Heart left ventricle (tissue), 16 donors: Measurements from ENCODE around the gene NAA50. TPM values are rescaled to one million over a fixed set of nuclear protein-coding genes. Genes with fewer than 3 reads are reported as not detected.

Experiments
- ATAC-seq, 4 donors: fragments of 200-7000 bp; cut with Tn5 transposase; one replicate each; pipeline ENCODE4 v1.9.1; 2020 to 2022; ENCODE audit warnings: moderate library complexity in 4 of 4, mild to moderate bottlenecking in 3 of 4, moderate number of reproducible peaks in 1 of 4
- DNase-seq, 5 donors: peaks; one replicate each; pipeline ENCODE4 v3.0.0-alpha.2; 2020
- H3K27ac ChIP-seq, 12 donors: fragments of 200-600 bp; sonication (generic) in 4 of 12; one replicate each; pipeline versions ENCODE4 v1.5.0 to v1.8.0; 2016 to 2022; ENCODE audit warnings: mild to moderate bottlenecking in 2 of 12
- H3K27me3 ChIP-seq, 9 donors: fragments of 200-600 bp; sonication (generic) in 2 of 9; one replicate each; pipeline versions ENCODE4 v1.5.1 to v1.8.0; 2016 to 2022; ENCODE audit warnings: mild to moderate bottlenecking in 3 of 9
- H3K36me3 ChIP-seq, 9 donors: fragments of 200-600 bp; sonication (generic) in 2 of 9; one replicate each; pipeline versions ENCODE4 v1.5.0 to v1.8.0; 2018 to 2022; ENCODE audit warnings: mild to moderate bottlenecking in 2 of 9
- H3K4me1 ChIP-seq, 12 donors: fragments of 200-600 bp; sonication (generic) in 4 of 12; one replicate each; pipeline versions ENCODE4 v1.5.0 to v1.8.0; 2016 to 2022; ENCODE audit warnings: mild to moderate bottlenecking in 3 of 12
- H3K4me3 ChIP-seq, 12 donors: fragments of 200-600 bp; sonication (generic) in 4 of 12; one replicate each; pipeline versions ENCODE4 v1.5.0 to v1.8.0; 2017 to 2022; ENCODE audit warnings: mild to moderate bottlenecking in 9 of 12, moderate library complexity in 4 of 12
- H3K9me3 ChIP-seq, 12 donors: fragments of 200-600 bp; sonication (generic) in 4 of 12; one replicate each; pipeline versions ENCODE4 v1.5.0 to v1.8.0; 2016 to 2022; ENCODE audit warnings: mild to moderate bottlenecking in 1 of 12
- POLR2A ChIP-seq, 2 donors: fragments of 450-650 bp; IDR thresholded peaks; one replicate each; pipeline ENCODE4 v1.6.1; 2017; ENCODE audit warnings: antibody characterized with exemption in 2 of 2, mild to moderate bottlenecking in 2 of 2, moderate library complexity in 2 of 2
- WGBS, 4 donors: extraction: QIAGEN DNeasy Blood & Tissue Kit in 2 of 4; methylation state at CpG; one replicate each; pipeline versions ENCODE4 v1.1.5 to v1.1.7; 2013 to 2018; 5-methylcytosine and 5-hydroxymethylcytosine counted together
- intact Hi-C, 10 donors: fragments of 100-400 bp; cut with DNase I; formaldehyde crosslinking; loops; one replicate each; pipeline versions ENCODE4 v1.11.1 to v1.14.2; 2022
- polyA plus RNA-seq, 2 donors: library from polyadenylated mRNA; stranded (reverse); fragments of 200-250 nt; gene quantifications; one replicate each; pipeline ENCODE4 v1.2.3, GENCODE V29; 2013
- total RNA-seq, 9 donors: library from RNA; depleted of rRNA in 2 of 9; stranded (reverse); fragments of >200 nt in 2 of 9; fragmentation: NEBNext Ultra II Directional in 3 of 9; extraction: Animal tissue kit (Norgen Biotek cat#: 25700) in 3 of 9; gene quantifications; one replicate each; pipeline versions ENCODE4 v1.1.0 to v1.2.4, GENCODE V29; 2016 to 2023
- TF ChIP-seq, protein P1 (sequence below), 12 donors: fragments of 200-600 bp; sonication (generic) in 4 of 12; IDR thresholded peaks; one replicate each; pipeline versions ENCODE4 v1.5.0 to v1.8.0; 2018 to 2022; ENCODE audit warnings: antibody characterized with exemption in 12 of 12, mild to moderate bottlenecking in 5 of 12
- donor health status: ischemic (EF 13 %, LVEDD 7.1; RV severe dilation, severe dysfunction).
- donor health status: healthy with polysubstance abuse.
- donor health status: DM: no; HTN: yes; CAD: no.
- donor health status: DM: no; HTN: no; CAD: no.
- donor health status: ischemic (EF 25% LVEDD 6.9; RV normal size, moderate dysfunction).
- donor health status: ischemic (EF 25% LVEDD 5.7; RV mildly dilated, moderate dysfunction).
- donor health status: healthy.
- donor health status: DM: yes; HTN: yes; CAD: no.
- donor health status: ischemic (EF 35%, LVEDD 5.7; RV mildly dilated, moderate dysfunction).
- donor health status: nonischemic (EF 11% LVEDD 7.7; RV severe dilation, severe dysfunction).
- donor health status: DM: yes; HTN: yes; CAD: no.
- donor health status: PGD.
- donor health status: ischemic (EF 29% LVEDD 5.4; RV normal size, mild dysfunction).
- donor health status: nonischemic (EF 23%, LVEDD 6.1; RV moderate dilation, normal function).

NAA50 gene
- total and polyA plus RNA-seq, 11 donors: 15.0 to 147 (median 77.6) TPM

DNA sequence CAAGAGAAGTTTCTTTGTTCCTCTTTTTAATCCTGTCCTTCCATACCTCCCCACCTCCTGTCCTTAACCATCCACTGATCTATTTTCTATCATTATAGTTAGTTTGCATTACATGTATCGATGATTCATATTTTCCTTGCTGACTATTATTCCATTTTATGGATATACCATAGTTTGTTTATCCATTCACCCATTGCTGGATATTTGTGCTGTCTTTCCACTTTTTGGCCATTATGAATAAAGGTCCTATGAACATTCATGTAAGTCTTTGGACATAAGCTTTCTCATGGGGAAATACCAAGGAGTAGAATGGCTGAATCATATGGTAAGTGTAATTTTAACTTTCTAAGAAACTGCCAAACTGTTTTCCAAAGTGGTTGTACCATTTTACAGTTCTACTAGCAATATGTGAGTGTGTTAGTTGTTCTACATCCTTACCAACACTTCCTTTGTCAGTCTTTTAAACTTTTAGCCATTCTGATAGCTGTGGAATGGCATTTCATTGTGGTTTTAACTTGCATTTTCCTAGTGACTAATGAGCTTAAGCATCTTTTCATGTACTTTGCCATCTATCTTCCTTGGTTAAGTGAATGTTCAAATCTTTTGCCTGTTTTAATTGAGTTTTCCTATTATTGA lies 12.5 kb upstream of the NAA50 start:
- Histone ChIP-seq H3K36me3 (no peaks in the 10 kb centered on the region), H3K4me1 (peaks cover 0 to 16% (median 2%) of the 10 kb centered on the region in 12 donors), H3K27ac (no peak overlapping the region), H3K4me3 (no peak overlapping the region), H3K9me3 (peaks cover 0 to 16% (median 4%) of the 10 kb centered on the region in 12 donors), H3K27me3 (no peaks in the 10 kb centered on the region)
- ATAC-seq (no peak), DNase-seq (no peak)
- TF ChIP-seq, protein P1, sequence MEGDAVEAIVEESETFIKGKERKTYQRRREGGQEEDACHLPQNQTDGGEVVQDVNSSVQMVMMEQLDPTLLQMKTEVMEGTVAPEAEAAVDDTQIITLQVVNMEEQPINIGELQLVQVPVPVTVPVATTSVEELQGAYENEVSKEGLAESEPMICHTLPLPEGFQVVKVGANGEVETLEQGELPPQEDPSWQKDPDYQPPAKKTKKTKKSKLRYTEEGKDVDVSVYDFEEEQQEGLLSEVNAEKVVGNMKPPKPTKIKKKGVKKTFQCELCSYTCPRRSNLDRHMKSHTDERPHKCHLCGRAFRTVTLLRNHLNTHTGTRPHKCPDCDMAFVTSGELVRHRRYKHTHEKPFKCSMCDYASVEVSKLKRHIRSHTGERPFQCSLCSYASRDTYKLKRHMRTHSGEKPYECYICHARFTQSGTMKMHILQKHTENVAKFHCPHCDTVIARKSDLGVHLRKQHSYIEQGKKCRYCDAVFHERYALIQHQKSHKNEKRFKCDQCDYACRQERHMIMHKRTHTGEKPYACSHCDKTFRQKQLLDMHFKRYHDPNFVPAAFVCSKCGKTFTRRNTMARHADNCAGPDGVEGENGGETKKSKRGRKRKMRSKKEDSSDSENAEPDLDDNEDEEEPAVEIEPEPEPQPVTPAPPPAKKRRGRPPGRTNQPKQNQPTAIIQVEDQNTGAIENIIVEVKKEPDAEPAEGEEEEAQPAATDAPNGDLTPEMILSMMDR (IDR thresholded peaks at IDR 0.05): no peak
- TF ChIP-seq POLR2A (IDR thresholded peaks at IDR 0.05): no peak
- 94 to 100% (median 96%) methylated on average over 1 of the region's 1 CpG for WGBS, 4 donors
- intact Hi-C loops: no loop called here

DNA sequence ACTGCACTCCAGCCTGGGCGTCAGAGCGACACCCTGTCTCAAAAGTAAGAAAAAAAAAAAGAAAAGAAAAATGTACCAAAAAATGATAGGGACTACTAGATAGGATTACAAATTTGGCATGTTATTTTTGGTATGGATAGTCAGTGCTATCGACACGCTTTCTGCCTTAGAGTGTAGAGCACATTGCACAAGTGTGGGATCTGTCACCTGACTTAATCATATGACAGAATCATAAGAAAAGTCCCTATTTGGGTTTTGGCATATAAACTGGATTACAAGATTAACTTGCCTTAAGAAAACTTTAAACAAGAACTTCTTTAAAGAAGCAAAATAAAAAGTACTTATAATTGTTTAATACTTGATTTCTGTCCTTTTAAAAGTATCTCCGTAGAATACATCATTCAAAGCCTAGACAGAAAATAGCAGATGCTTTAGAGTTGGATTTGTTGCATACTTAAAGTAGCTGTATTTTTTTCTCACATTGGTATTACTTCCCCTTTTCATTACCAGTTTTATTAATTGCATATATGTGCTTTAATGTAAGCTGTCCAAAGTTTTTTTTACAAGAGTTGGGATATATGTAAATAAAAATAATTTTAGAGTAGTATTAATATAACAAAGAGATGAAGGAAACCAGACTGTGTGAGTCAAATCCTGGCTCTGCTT lies 8.6 kb upstream of the NAA50 start:
- DNase-seq (no peak), ATAC-seq (no peak)
- Histone ChIP-seq H3K27me3 (no peaks in the 10 kb centered on the region), H3K36me3 (no peaks in the 10 kb centered on the region), H3K27ac (peak overlapping the region in 1 of 12 donors; percentile 1), H3K4me1 (peaks cover 0 to 25% (median 3%) of the 10 kb centered on the region in 12 donors), H3K9me3 (peaks cover 0 to 16% (median 4%) of the 10 kb centered on the region in 12 donors), H3K4me3 (no peak overlapping the region)
- TF ChIP-seq POLR2A (IDR thresholded peaks at IDR 0.05): no peak
- TF ChIP-seq, protein P1 (IDR thresholded peaks at IDR 0.05): no peak
- 77 to 83% (median 78%) methylated on average over 5 of the region's 5 CpGs for WGBS, 4 donors
- intact Hi-C loops: no loop called here

DNA sequence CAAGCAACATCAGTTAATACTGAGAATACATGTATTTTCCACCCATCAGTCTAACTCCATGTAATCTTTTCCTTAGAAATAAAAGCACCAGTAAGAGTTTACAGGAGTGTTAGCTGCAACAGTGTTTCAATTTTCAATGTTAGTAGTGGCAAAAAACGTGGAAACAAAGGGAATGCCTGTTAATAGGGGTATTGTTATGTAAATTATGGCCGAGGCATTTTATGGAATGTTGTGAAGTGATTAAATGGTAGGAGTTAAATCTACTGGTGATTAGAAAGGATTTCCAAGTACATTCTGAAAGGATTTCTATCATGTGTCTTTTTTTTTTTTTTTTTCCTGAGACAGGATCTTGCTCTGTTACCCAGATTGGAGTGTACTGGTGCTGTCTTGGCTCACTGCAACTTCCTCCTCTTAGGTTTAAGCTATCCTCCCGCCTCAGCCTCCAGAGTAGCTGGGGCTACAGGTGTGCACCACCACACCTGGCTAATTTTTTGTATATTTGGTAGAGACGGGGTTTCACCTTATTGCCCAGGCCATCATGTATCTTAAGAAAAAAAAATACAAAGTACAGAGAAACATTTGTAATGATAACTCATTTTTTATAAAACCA lies 7.4 kb upstream of the NAA50 start:
- WGBS, 4 donors: 67 to 79% (median 72%) methylated on average over 4 of the region's 4 CpGs
- Histone ChIP-seq H3K27me3 (no peaks in the 10 kb centered on the region), H3K4me1 (peaks cover 0 to 36% (median 8%) of the 10 kb centered on the region in 12 donors), H3K27ac (no peak overlapping the region), H3K9me3 (peaks cover 0 to 10% (median 3%) of the 10 kb centered on the region in 12 donors), H3K36me3 (no peaks in the 10 kb centered on the region), H3K4me3 (no peak overlapping the region)
- intact Hi-C loops: no loop called here
- DNase-seq: no peak
- ATAC-seq: no peak
- no peak for TF ChIP-seq POLR2A (IDR thresholded peaks at IDR 0.05)

DNA sequence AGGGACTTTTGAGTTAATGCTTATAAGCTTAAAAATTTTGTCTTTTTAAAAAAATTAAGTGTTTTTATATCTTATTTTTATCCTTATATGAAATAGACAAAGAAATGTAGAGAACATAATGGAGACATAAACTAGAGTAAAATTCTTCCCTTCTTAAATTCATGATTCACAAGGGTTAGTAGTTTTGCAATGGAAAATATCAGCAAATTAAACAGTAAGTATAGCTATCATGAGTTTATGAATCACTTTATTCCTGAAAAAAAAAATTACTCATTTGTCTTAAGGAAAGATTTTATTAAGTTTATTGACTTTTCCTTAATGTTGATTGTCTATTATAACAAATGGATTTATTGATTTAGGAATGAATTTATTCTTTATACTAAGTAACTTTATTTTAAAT lies 5.1 kb upstream of the NAA50 start:
- DNase-seq (no peak), ATAC-seq (no peak)
- H3K4me3 ChIP-seq: no peak overlapping the region
- peaks cover 0 to 49% (median 18%) of the 10 kb centered on the region in 12 donors for H3K4me1 ChIP-seq
- H3K27ac ChIP-seq: no peak overlapping the region
- no peak for TF ChIP-seq POLR2A (IDR thresholded peaks at IDR 0.05)
- TF ChIP-seq, protein P1 (IDR thresholded peaks at IDR 0.05): no peak
- H3K36me3 ChIP-seq: no peaks in the 10 kb centered on the region
- no peaks in the 10 kb centered on the region for H3K9me3 ChIP-seq
- no peaks in the 10 kb centered on the region for H3K27me3 ChIP-seq
- intact Hi-C loops: no loop called here
